Sigmoid colon (tissue), 7 donors: Measurements from ENCODE around the gene JAKMIP2. TPM values are rescaled to one million over a fixed set of nuclear protein-coding genes. Genes with fewer than 3 reads are reported as not detected.
"Not testable (repeated sequence)": the region's sequence is repeated elsewhere in the genome, so short reads cannot be mapped to it uniquely, and the experiment has no call there.

Source experiments
- DNase-seq: peaks from one replicate; pipeline ENCODE4 v3.0.0-alpha.2; 2019
- H3K27ac ChIP-seq, 4 donors: fragments of 200-600 bp; sonication (generic); one replicate each; pipeline ENCODE4 v1.5.1; 2016 to 2019; ENCODE audit warnings: mild to moderate bottlenecking in 1 of 4
- H3K27me3 ChIP-seq, 3 donors: fragments of 200-600 bp; sonication (generic); one replicate each; pipeline ENCODE4 v1.5.1; 2019; ENCODE audit warnings: mild to moderate bottlenecking in 1 of 3
- H3K36me3 ChIP-seq, 4 donors: fragments of 200-600 bp; sonication (generic); one replicate each; pipeline ENCODE4 v1.5.1; 2016 to 2019
- H3K4me1 ChIP-seq, 4 donors: fragments of 200-600 bp; sonication (generic); one replicate each; pipeline ENCODE4 v1.5.1; 2017 to 2019
- H3K4me3 ChIP-seq, 4 donors: fragments of 200-600 bp; sonication (generic); one replicate each; pipeline ENCODE4 v1.5.1; 2017 to 2019; ENCODE audit warnings: mild to moderate bottlenecking in 2 of 4, moderate library complexity in 1 of 4
- H3K9me3 ChIP-seq, 4 donors: fragments of 200-600 bp in 3 of 4; sonication (generic) in 3 of 4; one replicate each; pipeline versions ENCODE4 v1.5.1 to v1.6.1; 2013 to 2019
- CTCF ChIP-seq, 4 experiments: fragments of 450-650 bp in 3 of 4; fragments of 200-600 bp in 1 of 4; IDR thresholded peaks; one replicate each; pipeline ENCODE4 v1.5.1; 2016 to 2019; ENCODE audit warnings: antibody characterized with exemption in 4 of 4, mild to moderate bottlenecking in 3 of 4, moderate library complexity in 2 of 4
- EP300 ChIP-seq, 4 donors: sonication (generic); formaldehyde crosslinking; IDR thresholded peaks; one replicate each; pipeline ENCODE4 v1.6.1; 2017; ENCODE audit warnings: antibody characterized with exemption in 4 of 4
- POLR2A ChIP-seq, 2 donors: fragments of 450-650 bp; IDR thresholded peaks; one replicate each; pipeline ENCODE4 v1.6.1; 2016; ENCODE audit warnings: antibody characterized with exemption in 2 of 2, mild to moderate bottlenecking in 2 of 2, moderate library complexity in 2 of 2
- POLR2AphosphoS5 ChIP-seq, 4 donors: sonication (generic); formaldehyde crosslinking; IDR thresholded peaks; one replicate each; pipeline ENCODE4 v1.6.1; 2017; ENCODE audit warnings: antibody characterized with exemption in 4 of 4
- WGBS, 2 donors: extraction: QIAGEN DNeasy Blood & Tissue Kit; methylation state at CpG; one replicate each; pipeline ENCODE4 v1.1.7; 2013; 5-methylcytosine and 5-hydroxymethylcytosine counted together
- intact Hi-C: fragments of 100-400 bp; cut with DNase I; formaldehyde crosslinking; loops from one replicate; pipeline ENCODE4 v1.15.1; 2023
- polyA plus RNA-seq, 3 donors: library from polyadenylated mRNA; stranded (reverse); fragments of 200-250 nt; gene quantifications; one replicate each; pipeline ENCODE4 v1.2.3, GENCODE V29; 2013
- total RNA-seq, 4 donors: library from RNA; depleted of rRNA; stranded (reverse); fragments of >200 nt; gene quantifications; one replicate each; pipeline ENCODE4 v1.1.0, GENCODE V29; 2016
- donor health status: healthy with polysubstance abuse.
- donor health status: Bipolar disorder and iron deficiency.
- donor health status: healthy.

Gene JAKMIP2
- total RNA-seq (1 to 10 TPM; 2.5 to 8.9 (median 4.4) TPM), polyA plus RNA-seq (under 1 TPM in 2 of 3 donors, not detected in 1; under 0.01 to 0.71 TPM)

- Histone ChIP-seq H3K27ac (peak within 1 kb of the TSS in 3 of 4 donors; percentile 48 to 54 (median 48)), H3K4me3 (peak within 1 kb of the TSS; percentile 23 to 37 (median 33)), H3K9me3 (no peaks in the 10 kb centered on the region), H3K4me1 (peaks cover 0 to 16% (median 10%) of the 10 kb centered on the region in 4 donors), H3K27me3 (no peaks in the 10 kb centered on the region), H3K36me3 (no peaks in the 10 kb centered on the region)
- WGBS, 2 donors = 2 to 7% methylated on average over 19 of the region's 19 CpGs
- DNase-seq = peak; percentile 76
- intact Hi-C loops = no loop called here
- TF ChIP-seq EP300 (IDR thresholded peaks at IDR 0.05) = no peak
- TF ChIP-seq POLR2AphosphoS5 (IDR thresholded peaks at IDR 0.05) = peak in 2 of 4 donors; percentile 61 to 65
These were observed at the start of gene JAKMIP2 for GRCh38 chr5:147782110-147783028. JAKMIP2 (minus strand) TSS chr5:147782728; CDS start chr5:147671806, 110,922 bp downstream.

DNA sequence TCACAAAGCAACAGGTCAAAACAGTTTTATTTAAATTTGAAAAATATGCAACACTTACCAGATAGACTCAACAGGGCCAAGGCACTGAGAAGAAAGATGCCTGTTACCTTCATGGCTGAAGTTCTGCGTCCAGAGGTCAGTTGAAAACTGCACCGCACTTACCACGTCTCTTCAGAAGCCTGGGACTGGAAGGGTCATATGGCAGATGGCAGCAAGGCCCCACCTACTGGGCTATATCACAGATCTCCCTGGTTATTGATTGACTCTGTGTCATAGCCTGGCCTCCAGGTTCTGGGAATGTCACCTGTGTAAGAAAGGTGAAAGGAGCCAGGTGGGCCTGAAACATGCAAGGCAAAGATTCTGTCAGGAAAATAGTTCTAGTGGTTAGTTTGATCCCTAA, 48.9 kb upstream of the JAKMIP2 start, which contains the start of gene SPINK1:
TSS of gene SPINK1 (minus strand) at position 207 of the 400 bp plus-strand sequence. CDS start at position 113, 94 bp downstream.
- TF ChIP-seq POLR2A (IDR thresholded peaks at IDR 0.05) = no peak
- TF ChIP-seq CTCF (IDR thresholded peaks at IDR 0.05) = no peak
- no peak for TF ChIP-seq EP300 (IDR thresholded peaks at IDR 0.05)
- no peak for TF ChIP-seq POLR2AphosphoS5 (IDR thresholded peaks at IDR 0.05)
- no peak for DNase-seq
- intact Hi-C loops = no loop called here
- Histone ChIP-seq H3K27ac (no peak within 1 kb of the TSS), H3K4me3 (no peak within 1 kb of the TSS), H3K9me3 (no peaks in the 10 kb centered on the region), H3K36me3 (no peaks in the 10 kb centered on the region), H3K27me3 (no peaks in the 10 kb centered on the region), H3K4me1 (no peaks in the 10 kb centered on the region)
- WGBS, 2 donors = 14 to 73% methylated on average over 3 of the region's 3 CpGs

GRCh38 chr5:147830035-147830434, 47.5 kb upstream of the JAKMIP2 start:
- Histone ChIP-seq H3K27ac (no peak overlapping the region), H3K9me3 (no peaks in the 10 kb centered on the region), H3K4me3 (no peak overlapping the region), H3K27me3 (no peaks in the 10 kb centered on the region), H3K4me1 (no peaks in the 10 kb centered on the region), H3K36me3 (no peaks in the 10 kb centered on the region)
- DNase-seq = no peak
- intact Hi-C loops = no loop called here
- TF ChIP-seq POLR2AphosphoS5 (IDR thresholded peaks at IDR 0.05) = no peak
- TF ChIP-seq POLR2A (IDR thresholded peaks at IDR 0.05) = no peak
- TF ChIP-seq CTCF (IDR thresholded peaks at IDR 0.05) = no peak
- no peak for TF ChIP-seq EP300 (IDR thresholded peaks at IDR 0.05)

DNA sequence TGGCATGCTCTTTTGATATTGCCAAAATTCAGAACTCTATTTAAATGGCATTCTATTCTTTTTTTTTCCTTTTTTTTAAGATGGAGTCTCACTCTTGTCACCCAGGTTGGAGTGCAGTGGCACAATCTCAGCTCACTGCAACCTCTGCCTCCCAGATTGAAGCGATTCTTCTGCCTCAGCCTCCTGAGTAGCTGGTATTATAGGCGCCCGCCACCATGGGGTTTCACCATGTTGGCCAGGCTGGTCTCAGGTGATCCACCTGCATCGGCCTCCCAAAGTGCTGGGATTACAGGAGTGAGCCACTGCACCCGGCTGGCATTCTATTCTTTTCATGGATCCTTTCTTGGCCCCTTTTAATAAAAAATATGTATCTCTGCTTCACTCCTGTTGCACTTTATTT, 44.5 kb upstream of the JAKMIP2 start:
- H3K4me1 ChIP-seq, H3K27ac ChIP-seq, H3K4me3 ChIP-seq, H3K36me3 ChIP-seq, H3K27me3 ChIP-seq, H3K9me3 ChIP-seq, intact Hi-C loops, DNase-seq: not testable (repeated sequence)
- 92% methylated on average over 5 of the region's 5 CpGs for WGBS, 2 donors

DNA sequence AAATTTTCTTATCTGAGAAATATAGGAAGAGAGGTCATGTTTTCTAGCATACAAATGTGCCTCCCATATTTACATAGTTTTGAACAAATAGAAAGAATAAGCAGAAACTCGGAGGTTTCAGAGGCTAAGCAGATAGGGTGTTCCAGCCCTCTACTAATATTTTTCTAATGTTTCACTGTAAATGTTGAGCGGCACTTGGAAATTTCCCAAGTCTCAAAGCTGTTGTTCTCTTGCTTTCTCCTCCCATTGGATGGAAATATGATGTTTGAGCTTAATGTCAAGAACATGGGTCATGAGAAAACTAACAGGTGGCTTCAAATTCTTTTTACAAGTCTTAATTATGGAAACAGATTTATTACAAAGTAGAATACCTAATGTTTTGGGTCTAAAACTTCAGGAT, 43.8 kb upstream of the JAKMIP2 start:
- 24 to 61% methylated on average over 2 of the region's 2 CpGs for WGBS, 2 donors

More for the DNA sequence above, 43.8 kb upstream of the JAKMIP2 start:
- H3K27ac ChIP-seq = no peak overlapping the region
- H3K9me3 ChIP-seq = no peaks in the 10 kb centered on the region
- intact Hi-C loops = no loop called here
- no peaks in the 10 kb centered on the region for H3K36me3 ChIP-seq
- no peak for DNase-seq
- no peak overlapping the region for H3K4me3 ChIP-seq
- no peaks in the 10 kb centered on the region for H3K27me3 ChIP-seq
- H3K4me1 ChIP-seq = no peaks in the 10 kb centered on the region
- TF ChIP-seq POLR2A (IDR thresholded peaks at IDR 0.05) (no peak), POLR2AphosphoS5 (IDR thresholded peaks at IDR 0.05) (no peak), EP300 (IDR thresholded peaks at IDR 0.05) (no peak), CTCF (IDR thresholded peaks at IDR 0.05) (no peak)
